Activated naive CD4-positive, alpha-beta T cell (primary cell): ENCODE results near the gene ABI3BP.

Experiments
- DNase-seq, 4 experiments: peaks; one replicate each; lab custom pipeline; 2025; lab: John Stamatoyannopoulos, UW

Gene ABI3BP

DNA sequence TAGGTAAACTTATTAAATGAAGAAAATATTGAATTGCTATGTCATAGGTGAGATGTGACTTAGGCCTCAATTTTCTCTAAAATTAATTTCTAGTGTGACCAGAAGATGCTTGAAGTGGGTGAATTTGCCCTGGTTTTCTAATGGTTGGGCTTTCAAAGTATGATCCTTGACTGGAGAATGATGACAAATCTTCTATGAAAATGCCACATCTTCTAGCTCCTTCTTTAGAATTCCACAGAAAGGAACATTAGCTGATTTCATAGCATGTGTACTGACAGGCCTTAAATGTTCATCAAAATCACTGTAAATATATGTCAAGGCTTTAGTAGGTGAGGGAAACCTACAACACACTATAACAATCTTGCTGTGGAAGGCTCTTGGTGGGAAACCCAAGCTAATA, 8.9 kb downstream of the ABI3BP start:
- no peak for DNase-seq

DNA sequence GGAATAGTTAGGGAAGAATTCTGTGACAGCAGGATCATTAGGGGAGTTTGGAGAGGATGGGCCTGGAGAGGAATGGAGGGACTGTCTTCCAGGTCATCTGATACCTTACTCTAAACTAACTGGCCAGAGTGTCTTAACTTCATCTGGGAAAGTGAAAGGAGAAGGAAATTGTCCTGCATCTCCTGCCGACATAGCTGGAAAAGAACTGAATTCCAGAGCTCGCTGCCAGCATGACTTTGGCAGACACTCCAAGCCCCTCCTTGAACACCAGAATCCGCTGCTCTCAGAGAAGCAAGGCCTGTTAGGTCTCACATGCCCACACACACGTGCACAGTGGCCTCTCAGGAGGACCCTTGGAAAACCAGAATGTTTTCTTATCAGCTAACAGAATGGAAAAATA, 10.5 kb downstream of the ABI3BP start:
- DNase-seq, result no peak

DNA sequence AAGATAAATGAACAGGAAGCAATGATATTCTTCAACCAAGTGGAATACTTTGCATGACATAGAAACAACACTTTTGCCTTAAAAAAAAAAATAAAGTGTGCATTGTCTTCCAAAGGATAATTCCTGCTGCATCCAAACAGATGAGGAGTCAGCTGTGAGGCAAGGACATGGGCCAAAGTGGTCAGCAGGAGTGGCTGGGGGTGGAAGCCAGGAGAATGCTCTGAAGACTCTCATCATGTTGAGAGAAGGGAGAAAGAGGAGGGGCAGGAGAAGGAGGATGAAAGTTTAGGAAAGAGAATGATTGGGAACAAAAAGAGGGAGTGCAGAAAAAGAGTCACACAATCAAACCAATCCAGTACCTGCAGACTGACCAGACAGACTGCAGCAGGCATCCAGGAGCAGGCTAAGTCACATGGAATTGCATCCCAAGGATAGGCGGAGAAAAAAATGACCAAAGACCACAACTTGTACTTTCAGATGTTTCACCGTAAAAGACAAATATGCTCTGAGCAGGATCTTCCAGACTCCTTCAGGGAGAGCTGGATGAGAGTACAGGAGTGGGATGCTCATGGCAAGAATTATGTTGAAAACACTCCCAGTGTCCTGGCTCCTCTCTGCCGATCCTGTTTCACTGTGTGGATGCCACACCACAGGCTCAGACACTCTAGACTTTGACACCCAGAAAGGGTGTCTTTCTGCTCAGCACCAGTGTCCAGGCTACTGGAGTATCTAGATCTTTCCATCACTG, 11.9 kb downstream of the ABI3BP start:
- no peak for DNase-seq

GRCh38 chr3:100978011-100978659, 15.1 kb downstream of the ABI3BP start:
- DNase-seq, result no peak

DNA sequence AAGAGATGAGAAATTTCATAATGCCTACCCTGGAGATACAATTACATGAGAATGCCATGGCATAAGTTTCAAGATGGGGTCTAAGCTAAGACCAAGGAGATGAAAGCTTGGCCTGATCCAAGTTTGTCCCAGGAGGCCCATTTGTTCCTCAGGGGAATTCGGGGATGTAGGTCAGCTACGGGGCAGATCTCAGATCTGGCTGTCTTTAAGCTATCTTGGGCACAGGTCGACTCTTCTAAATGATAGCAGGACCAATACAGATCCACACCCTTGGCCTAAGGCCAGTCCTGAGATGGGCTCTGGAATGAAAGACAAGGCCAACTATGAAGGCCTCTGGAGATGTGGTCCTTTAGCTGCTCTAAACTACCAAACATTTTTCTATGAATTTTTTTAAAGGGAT, 16.6 kb downstream of the ABI3BP start:
- DNase-seq, result no peak

GRCh38 chr3:100975714-100976113, 17.5 kb downstream of the ABI3BP start:
- DNase-seq, result no peak

DNA sequence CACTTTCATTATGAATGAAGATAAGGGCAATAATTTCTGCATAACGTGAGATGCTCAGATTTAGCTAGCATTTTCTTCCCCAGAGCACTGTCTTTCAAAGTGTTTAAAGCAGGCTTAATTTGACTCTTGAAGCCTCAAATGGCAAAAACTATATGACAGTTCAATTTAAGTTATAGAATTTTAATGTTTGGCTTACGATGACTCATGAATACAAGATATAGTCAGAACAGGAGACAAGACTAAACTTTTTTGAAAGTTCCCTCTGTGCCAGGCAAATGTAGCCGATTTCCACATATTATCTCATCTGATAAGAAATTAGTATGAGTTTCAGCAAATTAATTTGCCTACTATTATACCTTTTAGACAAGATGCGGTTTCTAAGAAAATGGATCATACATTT, 19.6 kb downstream of the ABI3BP start:
- DNase-seq, result no peak

DNA sequence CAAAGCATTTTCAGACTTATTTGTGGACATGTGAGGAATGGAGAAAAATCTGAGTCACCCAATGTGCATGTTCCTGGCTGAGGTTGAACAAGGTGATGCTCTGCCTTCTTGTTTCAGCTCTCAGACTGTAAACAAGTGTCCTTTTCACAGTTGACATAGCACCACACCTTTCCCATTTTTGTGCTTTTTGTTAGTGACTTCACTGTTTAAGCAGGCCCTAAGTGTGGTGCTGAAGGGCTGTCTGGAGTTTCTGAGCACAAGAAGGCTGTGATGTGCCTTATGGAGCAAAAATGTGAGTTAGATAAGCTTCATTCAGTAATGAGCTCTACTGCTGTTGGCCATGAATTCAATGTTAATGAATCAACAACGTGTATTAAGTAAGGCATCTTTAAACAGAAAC, 20.4 kb downstream of the ABI3BP start:
- DNase-seq, result no peak

DNA sequence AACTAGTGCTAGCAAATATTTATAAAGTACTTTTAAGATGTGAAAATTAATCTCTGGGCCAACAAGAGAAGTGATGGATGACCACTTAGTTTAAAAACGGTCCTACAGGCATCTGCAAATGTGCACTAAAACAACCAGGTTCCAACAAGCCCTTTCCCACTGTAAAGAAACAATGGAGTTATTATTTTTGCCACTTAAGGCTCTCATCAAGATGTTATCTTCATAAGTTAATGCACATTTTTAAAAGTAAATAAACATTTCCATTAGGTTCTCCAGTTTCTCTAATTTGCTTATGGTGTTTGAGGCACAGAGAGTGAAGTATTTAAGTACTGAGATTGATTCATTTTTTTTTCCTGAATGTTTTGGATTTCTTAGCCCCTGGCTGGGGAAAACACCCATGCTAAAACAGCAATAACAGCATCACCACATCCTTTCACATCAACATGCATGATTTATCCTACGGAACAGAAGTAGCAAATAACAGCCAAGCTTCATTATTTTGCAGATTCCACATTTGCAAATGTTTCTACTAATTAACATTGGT, 20.8 kb downstream of the ABI3BP start:
- no peak for DNase-seq

GRCh38 chr3:100971798-100972197, 21.4 kb downstream of the ABI3BP start:
- DNase-seq, result no peak

DNA sequence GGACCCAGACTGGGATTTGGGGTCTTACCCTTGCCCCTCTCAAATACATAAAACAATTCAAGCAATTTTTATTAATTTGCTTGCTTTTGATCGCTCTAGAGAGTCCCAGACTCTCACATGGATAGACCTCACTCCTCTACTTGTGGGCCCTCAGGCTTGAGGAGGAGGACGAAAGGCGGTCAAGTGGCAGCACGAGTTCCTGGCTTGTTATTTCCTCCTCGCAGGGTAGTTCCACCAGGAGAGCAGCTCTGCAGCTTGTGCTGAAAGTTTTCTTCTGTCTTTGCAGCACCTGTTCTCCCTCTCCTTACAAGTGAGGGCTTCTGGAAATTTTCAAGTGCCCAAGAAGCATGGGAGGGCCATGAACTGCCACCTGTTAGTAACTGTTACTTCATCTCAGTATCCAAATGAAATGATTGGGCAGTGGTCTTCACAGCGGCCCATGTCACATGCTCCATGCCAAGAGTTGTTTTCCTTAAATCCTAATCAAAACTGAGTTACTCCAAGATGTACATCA, 22.7 kb downstream of the ABI3BP start:
- no peak for DNase-seq

GRCh38 chr3:100968932-100969906, 24.0 kb downstream of the ABI3BP start:
- no peak for DNase-seq

GRCh38 chr3:100966807-100967206, 26.4 kb downstream of the ABI3BP start:
- DNase-seq, result no peak

GRCh38 chr3:100966049-100966491, 27.2 kb downstream of the ABI3BP start:
- no peak for DNase-seq

- DNase-seq, result no peak
Measured at GRCh38 chr3:100963041-100963440, 30.2 kb downstream of the ABI3BP start.

DNA sequence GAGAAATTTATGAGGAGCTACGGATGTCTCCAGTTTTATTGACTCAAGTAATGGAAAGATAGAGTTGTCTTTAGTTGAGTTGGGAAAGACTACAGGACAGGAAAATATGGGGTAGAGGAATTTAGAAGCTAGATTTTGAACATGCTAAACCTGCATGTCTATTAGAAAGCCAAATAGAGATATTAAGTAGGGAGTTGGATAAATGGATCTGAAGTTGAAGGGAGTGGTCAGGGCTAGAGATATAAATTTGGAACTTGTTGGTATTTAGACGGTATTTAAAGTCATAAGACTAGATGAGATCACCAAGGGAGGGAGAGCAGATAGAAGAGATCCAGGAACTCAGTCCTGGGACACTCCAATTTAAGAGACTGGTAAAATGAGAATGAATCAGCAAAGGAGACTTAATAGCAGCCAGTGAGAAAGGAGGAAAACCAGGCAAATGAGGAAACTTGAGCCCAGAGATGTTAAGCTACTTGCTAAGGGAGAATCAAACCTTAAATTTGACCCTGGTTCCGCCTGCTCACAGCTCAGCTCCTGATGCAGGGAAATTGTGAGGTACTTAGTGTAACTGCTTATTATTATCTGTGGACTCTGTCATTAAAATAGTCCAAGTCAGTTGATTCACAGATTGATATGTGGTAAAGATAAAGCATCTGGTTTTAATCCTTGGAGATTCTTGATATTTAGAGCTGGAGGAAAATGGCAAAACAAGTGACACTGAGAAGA, 35.8 kb downstream of the ABI3BP start:
- no peak for DNase-seq

DNA sequence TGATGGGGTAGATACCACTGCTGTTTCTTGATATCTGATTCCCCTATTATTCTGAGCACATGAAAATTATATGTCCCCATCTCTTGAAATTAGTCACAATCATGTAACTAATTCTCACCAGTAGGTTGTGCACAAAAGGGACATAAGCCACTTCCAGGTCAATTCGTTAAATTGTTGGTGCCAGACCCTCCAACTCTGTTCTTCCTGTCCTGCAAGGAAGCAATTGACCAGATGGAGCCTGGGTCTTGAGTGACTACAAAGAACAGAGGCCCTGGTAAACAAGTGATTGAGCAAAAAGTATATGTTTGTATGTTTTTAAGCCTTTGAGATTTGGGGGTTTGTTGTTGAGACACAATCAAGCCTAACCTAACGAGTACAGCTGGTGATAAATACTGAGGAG, 36.9 kb downstream of the ABI3BP start:
- no peak for DNase-seq

GRCh38 chr3:100954990-100955389, 38.2 kb downstream of the ABI3BP start:
- DNase-seq, result no peak

DNA sequence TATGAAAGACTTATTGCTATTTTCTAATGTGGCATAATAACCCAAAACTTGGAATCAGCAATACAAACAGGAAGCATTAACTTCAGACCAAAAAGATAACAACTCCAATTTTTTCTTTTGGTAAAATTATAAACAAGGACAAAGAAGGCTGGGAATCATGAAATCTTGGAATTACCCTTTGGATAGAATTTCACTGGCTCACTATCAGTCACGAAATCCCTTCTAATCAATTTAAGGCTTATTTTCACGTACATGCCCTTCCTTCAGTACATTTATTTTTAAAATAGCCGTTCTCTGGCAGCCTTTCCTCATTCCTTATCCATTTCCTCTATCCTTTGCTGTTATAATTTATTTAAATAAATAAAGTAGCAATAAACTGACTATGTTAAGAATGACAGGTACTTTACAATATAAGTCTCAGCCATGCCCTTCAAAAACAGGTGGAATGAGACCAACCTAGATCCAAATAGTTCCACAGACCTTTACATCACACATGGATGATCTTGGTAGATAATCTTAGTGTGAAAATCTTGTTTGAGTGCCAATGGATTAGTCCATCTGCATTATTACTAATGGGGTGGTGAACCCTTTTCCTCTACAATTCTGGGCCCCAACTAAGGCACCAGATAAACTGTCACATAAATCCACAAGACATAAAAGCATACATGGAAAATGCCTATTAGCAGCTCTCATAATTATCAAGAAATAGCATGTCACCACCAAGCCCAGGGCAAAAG, 38.9 kb downstream of the ABI3BP start:
- DNase-seq, result no peak

GRCh38 chr3:100953103-100953502, 40.1 kb downstream of the ABI3BP start:
- DNase-seq, result no peak

- no peak for DNase-seq
Measured at GRCh38 chr3:100947119-100947518, 46.1 kb downstream of the ABI3BP start.
